ENCODE measurements around the gene STPG1.

DNA sequence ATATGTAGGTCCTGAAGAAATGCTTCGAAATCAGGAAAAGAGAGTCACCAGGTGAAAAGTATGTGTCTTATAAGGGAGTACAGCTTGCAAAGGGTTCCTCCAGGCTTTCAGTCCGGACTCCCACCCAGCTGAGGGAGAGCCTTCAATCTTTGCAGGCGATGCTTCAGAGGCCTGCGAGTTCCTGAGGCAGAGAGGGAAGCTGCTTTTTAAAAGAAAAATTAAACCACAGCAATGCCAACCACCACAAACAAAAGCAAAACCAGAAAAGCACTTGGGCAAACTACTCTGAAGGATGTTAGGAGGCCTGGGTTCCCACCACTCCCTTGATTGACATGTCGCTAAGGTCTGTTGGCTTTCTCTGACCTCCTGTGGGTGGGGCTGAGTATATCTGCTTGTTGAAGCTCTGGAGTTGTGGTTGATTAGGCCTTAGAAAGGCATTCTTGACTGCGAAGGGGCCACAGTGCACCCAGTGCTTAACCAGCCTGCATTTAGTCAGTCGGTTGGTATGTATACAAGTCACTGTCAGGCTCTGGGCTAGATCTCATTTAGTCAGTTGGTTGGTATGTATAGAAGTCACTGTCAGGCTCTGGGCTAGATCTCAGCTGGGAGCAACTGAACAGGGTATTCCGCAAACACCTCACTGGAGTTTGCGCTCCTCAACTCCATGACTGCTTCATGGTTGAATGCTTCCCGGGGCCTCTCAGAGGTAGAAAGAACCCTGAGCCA is 3.2 kb upstream of the STPG1 start:
- TF ChIP-seq, protein P1, sequence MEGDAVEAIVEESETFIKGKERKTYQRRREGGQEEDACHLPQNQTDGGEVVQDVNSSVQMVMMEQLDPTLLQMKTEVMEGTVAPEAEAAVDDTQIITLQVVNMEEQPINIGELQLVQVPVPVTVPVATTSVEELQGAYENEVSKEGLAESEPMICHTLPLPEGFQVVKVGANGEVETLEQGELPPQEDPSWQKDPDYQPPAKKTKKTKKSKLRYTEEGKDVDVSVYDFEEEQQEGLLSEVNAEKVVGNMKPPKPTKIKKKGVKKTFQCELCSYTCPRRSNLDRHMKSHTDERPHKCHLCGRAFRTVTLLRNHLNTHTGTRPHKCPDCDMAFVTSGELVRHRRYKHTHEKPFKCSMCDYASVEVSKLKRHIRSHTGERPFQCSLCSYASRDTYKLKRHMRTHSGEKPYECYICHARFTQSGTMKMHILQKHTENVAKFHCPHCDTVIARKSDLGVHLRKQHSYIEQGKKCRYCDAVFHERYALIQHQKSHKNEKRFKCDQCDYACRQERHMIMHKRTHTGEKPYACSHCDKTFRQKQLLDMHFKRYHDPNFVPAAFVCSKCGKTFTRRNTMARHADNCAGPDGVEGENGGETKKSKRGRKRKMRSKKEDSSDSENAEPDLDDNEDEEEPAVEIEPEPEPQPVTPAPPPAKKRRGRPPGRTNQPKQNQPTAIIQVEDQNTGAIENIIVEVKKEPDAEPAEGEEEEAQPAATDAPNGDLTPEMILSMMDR (conservative IDR thresholded peaks at IDR 0.05; ENCODE audit: low read depth, low read length) = no peak
- TF ChIP-seq EZH2phosphoT487 (IDR thresholded peaks at IDR 0.05; ENCODE audit: borderline replicate concordance, low read length) = no peak
- TF ChIP-seq EZH2 (IDR thresholded peaks at IDR 0.05; ENCODE audit: low read length, unreplicated experiment) = no peak
